Measurements from ENCODE around the gene NOL12. TPM values are rescaled to one million over a fixed set of nuclear protein-coding genes. Genes with fewer than 3 reads are reported as not detected.

NOL12 gene
- total and polyA plus RNA-seq, 5 donors = 13.5 to 16.4 (median 14.5) TPM

DNA sequence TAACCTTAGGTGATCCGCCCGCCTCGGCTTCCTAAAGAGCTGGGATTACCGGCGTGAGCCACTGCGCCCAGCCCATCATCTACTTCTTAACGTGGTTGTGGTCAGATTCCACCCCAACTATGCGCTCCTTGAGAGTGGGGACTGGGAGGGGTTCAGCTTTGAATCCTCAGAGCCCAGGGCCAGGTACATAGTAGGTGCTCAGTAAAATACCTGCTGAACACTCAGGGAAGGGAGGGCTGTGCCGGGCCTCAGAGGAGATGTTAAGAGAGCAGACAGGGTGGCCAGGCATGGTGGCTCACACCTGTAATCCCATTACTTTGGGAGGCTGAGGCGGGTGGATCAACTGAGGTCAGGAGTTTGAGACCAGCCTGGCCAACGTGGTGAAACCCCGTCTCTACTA, 11.9 kb upstream of the NOL12 start:
- Histone ChIP-seq H3K4me3 (ENCODE audit: low read length) (no peak overlapping the region), H3K27me3 (ENCODE audit: control insufficient read depth, insufficient read depth) (no peaks in the 10 kb centered on the region), H3K4me1 (ENCODE audit: control insufficient read depth, insufficient read depth, low read length) (peaks cover 4% of the 10 kb centered on the region), H3K9me3 (ENCODE audit: control insufficient read depth, low read length) (no peaks in the 10 kb centered on the region), H3K27ac (ENCODE audit: low read length) (peak overlapping the region; percentile 37)
- ATAC-seq (no peak), DNase-seq (no peak)
- intact Hi-C loops (cut with DNase I) = no loop called here
- 87% methylated on average over 12 of the region's 12 CpGs for WGBS

DNA sequence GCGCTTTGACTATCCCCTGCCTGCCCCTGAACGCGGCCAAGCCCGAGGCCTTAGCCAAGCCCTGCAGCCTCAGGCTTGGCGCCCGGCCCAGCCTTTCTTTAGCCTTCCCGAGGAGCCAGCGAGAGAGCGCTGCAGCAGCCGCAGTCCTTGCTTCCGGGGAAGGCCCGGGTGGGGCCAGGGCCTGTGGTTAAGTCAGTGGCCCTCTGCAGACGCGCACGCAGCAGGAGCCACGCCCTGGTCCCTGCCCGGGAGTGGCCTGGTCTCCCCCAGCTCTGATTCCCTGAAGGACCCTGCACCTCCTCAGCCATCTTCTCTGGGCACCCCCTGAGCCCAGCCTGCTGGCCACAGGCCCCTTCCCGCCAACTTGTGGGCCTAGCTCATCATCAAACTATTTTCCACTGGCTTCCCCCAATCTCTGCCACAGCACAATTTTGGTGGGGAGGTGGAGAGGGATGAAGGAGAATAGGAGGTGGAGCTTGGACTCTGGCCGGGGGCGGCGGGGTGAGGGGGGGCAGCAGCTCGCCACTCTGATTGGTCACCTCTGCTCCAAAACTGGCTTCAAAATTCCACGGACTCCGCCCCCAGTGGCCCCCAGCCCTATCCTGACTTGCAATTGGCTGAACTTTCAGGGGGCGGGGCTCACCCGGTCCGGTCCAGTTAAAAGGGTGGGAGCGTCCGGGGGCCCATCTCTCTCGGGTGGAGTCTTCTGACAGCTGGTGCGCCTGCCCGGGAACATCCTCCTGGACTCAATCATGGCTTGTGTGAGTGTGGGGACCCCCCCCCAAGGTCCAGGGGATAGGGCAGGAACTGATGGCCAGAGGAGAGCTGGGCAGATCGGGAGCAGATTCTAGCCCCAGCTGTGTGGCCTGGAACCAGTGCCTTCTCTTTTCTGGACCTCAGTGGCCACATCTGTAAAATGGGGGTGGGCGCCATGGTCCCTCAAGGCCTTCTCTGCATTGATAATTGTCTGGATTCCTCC, 10.9 kb upstream of the NOL12 start, which contains the start of gene LGALS1:
LGALS1 (plus strand) TSS at position 686 of the 979 bp plus-strand sequence; CDS start at position 753, 67 bp downstream.
- peaks cover 4% of the 10 kb centered on the region for H3K4me1 ChIP-seq (ENCODE audit: control insufficient read depth, insufficient read depth, low read length)
- ATAC-seq (peak; percentile 91 to 92), DNase-seq (peak; percentile 97 to 99 (median 98))
- no peaks in the 10 kb centered on the region for H3K27me3 ChIP-seq (ENCODE audit: control insufficient read depth, insufficient read depth)
- H3K4me3 ChIP-seq (ENCODE audit: low read length) = peak within 1 kb of the TSS; percentile 91
- intact Hi-C loops (cut with DNase I) = no loop called here
- 3% methylated on average over 34 of the region's 34 CpGs for WGBS
- H3K27ac ChIP-seq (ENCODE audit: low read length) = peak within 1 kb of the TSS; percentile 98
- H3K9me3 ChIP-seq (ENCODE audit: control insufficient read depth, low read length) = no peaks in the 10 kb centered on the region

- peak; percentile 3 to 18 for ATAC-seq
- Histone ChIP-seq H3K27me3 (ENCODE audit: control insufficient read depth, insufficient read depth) (no peaks in the 10 kb centered on the region), H3K4me3 (ENCODE audit: low read length) (peak overlapping the region; percentile 91), H3K27ac (ENCODE audit: low read length) (peak overlapping the region; percentile 98), H3K9me3 (ENCODE audit: control insufficient read depth, low read length) (no peaks in the 10 kb centered on the region), H3K4me1 (ENCODE audit: control insufficient read depth, insufficient read depth, low read length) (peaks cover 4% of the 10 kb centered on the region)
- peak; percentile 58 to 82 (median 79) for DNase-seq
- intact Hi-C loops (cut with DNase I) = no loop called here
- 5% methylated on average over 17 of the region's 17 CpGs for WGBS
Observed at GRCh38 chr22:37675930-37676735, 10.0 kb upstream of the NOL12 start.

DNA sequence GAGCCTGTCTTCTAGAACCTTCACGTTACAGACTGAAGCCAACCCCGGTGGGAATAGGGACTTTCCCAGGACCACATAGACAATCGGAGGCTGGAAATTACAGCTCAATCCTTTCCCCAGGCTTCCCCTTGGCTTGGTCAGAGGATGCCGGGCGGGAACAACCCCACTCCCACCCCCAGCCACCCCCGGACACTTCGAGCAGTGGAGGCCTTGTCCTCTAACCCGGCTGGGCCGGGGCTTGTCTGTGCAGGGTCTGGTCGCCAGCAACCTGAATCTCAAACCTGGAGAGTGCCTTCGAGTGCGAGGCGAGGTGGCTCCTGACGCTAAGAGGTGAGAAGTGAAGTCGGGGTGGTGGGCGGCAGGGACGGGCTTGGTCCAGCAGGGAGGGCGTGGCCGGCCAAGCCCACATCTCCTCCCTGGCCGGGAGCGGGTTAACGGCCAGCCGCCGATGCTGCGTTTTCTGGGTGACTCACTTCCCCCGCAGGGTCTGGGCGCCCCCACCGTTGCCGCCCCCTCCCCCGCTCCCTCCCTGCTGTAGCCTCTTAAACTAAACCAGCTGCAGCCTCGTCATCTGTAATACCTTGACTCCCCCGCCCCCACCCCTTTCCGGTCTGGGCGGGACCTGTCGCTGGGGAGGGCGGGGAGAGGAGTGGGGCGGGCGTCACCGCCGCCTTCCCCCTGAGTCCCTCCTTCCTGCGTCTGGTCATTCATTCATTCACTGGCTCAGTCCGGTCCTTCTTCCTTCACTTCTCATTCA, 9.2 kb upstream of the NOL12 start:
- Histone ChIP-seq H3K4me1 (ENCODE audit: control insufficient read depth, insufficient read depth, low read length) (peaks cover 4% of the 10 kb centered on the region), H3K9me3 (ENCODE audit: control insufficient read depth, low read length) (no peaks in the 10 kb centered on the region), H3K27me3 (ENCODE audit: control insufficient read depth, insufficient read depth) (no peaks in the 10 kb centered on the region), H3K4me3 (ENCODE audit: low read length) (peak overlapping the region; percentile 91), H3K27ac (ENCODE audit: low read length) (peak overlapping the region; percentile 98)
- DNase-seq (peak; percentile 86 to 93 (median 91)), ATAC-seq (peak; percentile 22 to 62)
- 1% methylated on average over 42 of the region's 42 CpGs for WGBS
- intact Hi-C loops (cut with DNase I) = no loop called here

DNA sequence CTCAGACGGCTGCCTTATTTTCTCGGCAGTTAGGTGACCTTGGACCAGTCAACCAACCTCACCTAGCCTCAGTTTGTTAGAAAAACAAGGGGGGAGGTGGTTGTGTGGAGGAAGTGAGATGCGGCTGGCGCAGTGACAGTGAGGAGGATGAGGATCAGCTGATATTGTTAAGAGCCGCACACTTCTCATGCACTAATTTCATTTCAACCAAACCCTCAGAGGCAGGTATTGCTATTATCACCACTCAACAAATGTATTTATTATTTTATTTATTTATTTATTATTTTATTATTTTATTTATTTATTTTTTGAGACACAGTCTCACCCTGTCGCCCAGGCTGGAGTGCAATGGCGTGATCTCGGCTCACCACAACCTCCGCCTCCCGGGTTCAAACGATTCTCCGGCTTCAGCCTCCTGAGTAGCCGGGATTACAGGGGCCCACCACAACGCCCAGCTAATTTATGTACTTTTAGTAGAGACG, 8.6 kb upstream of the NOL12 start:
- peak overlapping the region; percentile 98 for H3K27ac ChIP-seq (ENCODE audit: low read length)
- WGBS = 54% methylated on average over 15 of the region's 15 CpGs
- ATAC-seq (no peak), DNase-seq (peak in 1 of 3 donors; percentile 64)
- H3K4me3 ChIP-seq (ENCODE audit: low read length) = peak overlapping the region; percentile 91
- no peaks in the 10 kb centered on the region for H3K9me3 ChIP-seq (ENCODE audit: control insufficient read depth, low read length)
- H3K4me1 ChIP-seq (ENCODE audit: control insufficient read depth, insufficient read depth, low read length) = peaks cover 4% of the 10 kb centered on the region
- intact Hi-C loops (cut with DNase I) = no loop called here
- no peaks in the 10 kb centered on the region for H3K27me3 ChIP-seq (ENCODE audit: control insufficient read depth, insufficient read depth)

DNA sequence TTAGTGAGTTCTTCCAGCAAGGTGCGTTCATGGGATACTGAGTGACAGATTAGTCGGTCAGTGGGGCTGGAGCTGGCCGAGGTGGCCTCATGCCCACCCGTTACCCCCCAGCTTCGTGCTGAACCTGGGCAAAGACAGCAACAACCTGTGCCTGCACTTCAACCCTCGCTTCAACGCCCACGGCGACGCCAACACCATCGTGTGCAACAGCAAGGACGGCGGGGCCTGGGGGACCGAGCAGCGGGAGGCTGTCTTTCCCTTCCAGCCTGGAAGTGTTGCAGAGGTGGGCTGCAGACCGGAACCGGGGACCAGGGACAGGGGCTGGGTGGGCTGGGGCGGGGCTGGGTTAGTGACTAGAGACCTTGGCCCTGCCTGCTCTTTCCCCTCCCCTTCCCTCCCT, 7.8 kb upstream of the NOL12 start:
- no peak overlapping the region for H3K27ac ChIP-seq (ENCODE audit: low read length)
- DNase-seq (no peak), ATAC-seq (no peak)
- intact Hi-C loops (cut with DNase I) = no loop called here
- H3K9me3 ChIP-seq (ENCODE audit: control insufficient read depth, low read length) = no peaks in the 10 kb centered on the region
- WGBS = 57% methylated on average over 18 of the region's 18 CpGs
- H3K4me1 ChIP-seq (ENCODE audit: control insufficient read depth, insufficient read depth, low read length) = peaks cover 4% of the 10 kb centered on the region
- no peak overlapping the region for H3K4me3 ChIP-seq (ENCODE audit: low read length)
- H3K27me3 ChIP-seq (ENCODE audit: control insufficient read depth, insufficient read depth) = no peaks in the 10 kb centered on the region

DNA sequence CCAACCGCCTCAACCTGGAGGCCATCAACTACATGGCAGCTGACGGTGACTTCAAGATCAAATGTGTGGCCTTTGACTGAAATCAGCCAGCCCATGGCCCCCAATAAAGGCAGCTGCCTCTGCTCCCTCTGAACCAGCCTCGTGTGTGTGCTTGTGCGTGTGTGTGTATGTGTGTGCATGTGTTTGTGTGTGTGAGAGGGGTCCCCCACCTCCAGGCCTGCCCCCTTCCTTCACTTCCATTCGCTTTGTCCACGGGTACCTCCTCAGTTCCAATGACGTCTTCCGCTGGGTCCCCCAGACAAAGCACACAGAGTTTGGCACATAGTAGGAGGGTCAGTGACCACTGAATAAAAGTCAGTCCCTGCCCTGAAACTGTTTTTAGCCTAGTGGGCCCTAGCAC, 6.5 kb upstream of the NOL12 start:
- Histone ChIP-seq H3K4me1 (ENCODE audit: control insufficient read depth, insufficient read depth, low read length) (peaks cover 2% of the 10 kb centered on the region), H3K27ac (ENCODE audit: low read length) (no peak overlapping the region), H3K4me3 (ENCODE audit: low read length) (no peak overlapping the region), H3K9me3 (ENCODE audit: control insufficient read depth, low read length) (no peaks in the 10 kb centered on the region), H3K27me3 (ENCODE audit: control insufficient read depth, insufficient read depth) (no peaks in the 10 kb centered on the region)
- intact Hi-C loops (cut with DNase I) = loop anchor here in 3 of 4 donors (5.0 to 10.0 kb wide), 3 partner anchors 32 to 55 kb away; no protein-coding TSS in a partner anchor
- WGBS = 73% methylated on average over 8 of the region's 8 CpGs
- ATAC-seq (no peak), DNase-seq (no peak)

GRCh38 chr22:37680191-37680851, 5.8 kb upstream of the NOL12 start:
- WGBS = 68% methylated on average over 7 of the region's 7 CpGs
- H3K27ac ChIP-seq (ENCODE audit: low read length) = no peak overlapping the region

DNA sequence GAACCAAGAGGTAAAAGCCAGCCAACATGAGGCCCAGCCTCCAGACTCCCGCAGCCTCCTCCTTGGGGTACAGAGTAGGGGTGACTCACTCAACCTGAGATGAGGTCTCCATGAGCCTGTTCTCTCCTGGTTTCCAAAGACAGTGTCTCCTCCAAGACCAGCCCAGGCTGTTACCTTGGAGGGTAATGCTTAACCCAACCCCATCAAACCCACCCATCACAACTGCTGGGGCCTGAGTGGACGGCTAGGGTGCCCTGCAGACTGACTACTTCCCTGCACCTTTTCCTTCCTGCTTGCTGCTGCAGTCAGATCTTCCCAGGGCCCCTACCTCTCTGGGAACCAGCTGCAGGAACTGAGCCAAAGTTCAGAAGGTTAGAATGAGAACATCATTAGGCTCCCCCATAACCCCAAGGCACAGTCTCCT, 5.1 kb upstream of the NOL12 start:
- H3K27ac ChIP-seq (ENCODE audit: low read length) = no peak overlapping the region
- DNase-seq = no peak
- H3K9me3 ChIP-seq (ENCODE audit: control insufficient read depth, low read length) = no peaks in the 10 kb centered on the region
- ATAC-seq = no peak
- intact Hi-C loops (cut with DNase I) = loop anchor here in 3 of 4 donors (5.0 to 10.0 kb wide), 3 partner anchors 34 to 56 kb away; no protein-coding TSS in a partner anchor
- no peak overlapping the region for H3K4me3 ChIP-seq (ENCODE audit: low read length)
- 81% methylated on average over 2 of the region's 2 CpGs for WGBS
- peaks cover 2% of the 10 kb centered on the region for H3K4me1 ChIP-seq (ENCODE audit: control insufficient read depth, insufficient read depth, low read length)
- no peaks in the 10 kb centered on the region for H3K27me3 ChIP-seq (ENCODE audit: control insufficient read depth, insufficient read depth)

More at GRCh38 chr22:37680191-37680851, 5.8 kb upstream of the NOL12 start:
- Histone ChIP-seq H3K4me1 (ENCODE audit: control insufficient read depth, insufficient read depth, low read length) (peaks cover 2% of the 10 kb centered on the region), H3K27me3 (ENCODE audit: control insufficient read depth, insufficient read depth) (no peaks in the 10 kb centered on the region), H3K9me3 (ENCODE audit: control insufficient read depth, low read length) (no peaks in the 10 kb centered on the region), H3K4me3 (ENCODE audit: low read length) (no peak overlapping the region)
- intact Hi-C loops (cut with DNase I) = loop anchor here in 3 of 4 donors (5.0 to 10.0 kb wide), 3 partner anchors 33 to 56 kb away; no protein-coding TSS in a partner anchor
- no peak for ATAC-seq
- DNase-seq = no peak

Data from right cardiac atrium (tissue), 5 donors.